GM19099 (cell line): ENCODE data around the gene UNC13C.

Experiments used
- POLR2A ChIP-seq: IDR thresholded peaks from 3 replicates; pipeline ENCODE4 v1.6.1; 2011; ENCODE audit warnings: low read depth; ENCODE audit not compliant: insufficient read length; ENCODE audit errors: extremely low read depth

The UNC13C gene

DNA sequence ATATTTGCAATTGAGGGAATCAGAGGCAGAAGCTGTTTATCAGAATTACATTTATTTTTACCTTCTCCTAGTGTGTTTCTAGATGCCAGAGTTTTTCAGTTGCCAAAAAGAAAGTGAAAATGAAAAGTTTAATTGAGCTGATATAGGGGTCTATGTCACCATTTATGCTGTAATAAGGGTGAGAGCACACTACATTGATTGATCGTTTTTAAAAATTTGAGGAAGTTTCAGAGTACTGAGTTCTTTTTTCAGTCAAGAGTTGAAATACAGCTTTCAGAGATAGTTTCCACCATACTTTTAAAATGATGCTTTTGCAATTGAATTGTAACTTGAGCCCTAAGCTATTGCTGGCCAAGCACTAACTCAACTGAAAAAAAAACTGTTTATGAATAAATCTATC lies 326.9 kb downstream of the UNC13C start:
- no peak for TF ChIP-seq POLR2A

DNA sequence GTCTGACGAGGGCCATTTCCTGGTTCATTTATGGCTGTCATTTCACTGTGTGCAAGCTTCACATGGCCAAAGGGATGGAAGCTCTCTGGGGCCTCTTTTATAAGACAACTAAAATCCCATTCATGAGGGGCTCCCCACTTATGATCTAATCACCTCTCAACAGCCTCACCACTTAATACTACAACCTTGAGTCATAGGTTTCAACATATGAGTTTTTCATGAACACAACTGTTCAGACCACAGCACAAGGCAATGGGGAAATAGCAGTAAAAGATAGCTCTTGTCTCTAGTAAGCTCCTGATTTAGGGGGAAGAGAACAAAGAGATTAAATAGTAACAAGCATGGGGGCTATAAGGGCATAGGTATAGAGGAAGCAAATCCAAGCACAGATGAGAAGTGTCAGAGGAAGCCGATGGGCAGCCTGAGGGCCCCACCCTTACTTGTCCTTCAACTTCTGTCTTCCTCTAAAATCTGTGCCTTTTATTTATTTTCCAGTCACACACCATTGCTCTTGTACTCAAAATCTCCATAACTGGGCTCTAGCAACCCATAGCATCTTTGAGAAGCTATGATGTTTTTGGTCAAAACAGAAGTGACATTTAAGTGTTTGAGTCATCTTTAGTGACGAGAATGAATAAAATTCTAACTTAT lies 329.1 kb downstream of the UNC13C start:
- TF ChIP-seq POLR2A = no peak

DNA sequence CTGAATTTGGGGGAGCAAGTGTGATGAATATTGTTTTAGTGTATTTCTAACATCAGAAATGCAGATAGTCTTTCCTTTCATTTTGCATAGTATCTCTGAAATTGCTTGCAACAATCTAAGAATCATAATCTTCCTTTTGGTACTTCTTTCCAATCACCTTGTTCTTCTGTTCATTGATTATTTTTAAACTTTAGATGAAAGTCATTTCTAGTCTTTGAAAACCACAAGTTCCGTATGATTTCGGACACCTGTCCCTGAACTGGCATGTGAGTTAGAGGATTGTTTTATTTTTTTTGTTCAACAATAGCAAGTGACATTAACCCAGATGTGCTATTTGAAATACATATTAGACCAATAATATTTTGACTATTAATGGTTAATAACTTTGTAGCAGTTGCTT lies 329.7 kb downstream of the UNC13C start:
- TF ChIP-seq POLR2A = no peak

DNA sequence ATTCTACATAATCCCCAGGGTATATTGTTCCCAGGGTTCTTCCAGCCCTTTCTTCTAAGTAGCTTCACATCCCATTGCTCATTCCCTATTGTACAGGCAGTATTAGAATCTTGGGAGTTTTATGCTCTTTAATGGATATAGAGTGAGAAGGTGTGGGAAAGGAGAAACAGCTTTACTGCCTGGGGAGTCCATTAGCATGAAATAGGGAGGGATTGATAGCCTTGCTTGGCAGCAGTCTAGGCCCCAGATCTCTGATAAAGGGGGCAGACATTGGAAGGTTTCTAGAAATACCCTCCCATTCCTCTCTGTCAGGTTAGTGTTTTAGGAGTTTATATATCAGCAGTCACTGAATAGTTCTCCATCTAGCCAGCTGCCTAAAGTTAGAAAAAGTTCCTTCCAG lies 334.3 kb downstream of the UNC13C start:
- no peak for TF ChIP-seq POLR2A

DNA sequence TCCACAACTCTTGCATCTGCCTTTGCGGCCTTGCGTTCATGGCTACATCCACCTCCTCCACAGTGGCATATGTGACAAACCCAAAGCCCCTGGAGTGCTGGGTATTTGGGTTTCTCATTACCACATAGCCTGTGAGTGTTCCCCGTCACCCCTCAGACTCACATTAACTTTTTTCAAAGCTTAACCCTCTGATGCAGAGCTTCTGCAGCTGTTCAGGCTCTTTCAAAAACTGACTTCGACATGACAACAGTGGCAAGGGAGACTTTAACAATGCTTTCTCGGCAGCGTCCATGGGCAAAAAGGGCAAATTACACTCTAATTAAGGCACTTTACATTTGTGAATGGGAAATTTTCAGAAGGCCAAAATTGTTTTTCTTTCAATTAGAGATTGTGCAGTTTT lies 343.2 kb downstream of the UNC13C start:
- no peak for TF ChIP-seq POLR2A

DNA sequence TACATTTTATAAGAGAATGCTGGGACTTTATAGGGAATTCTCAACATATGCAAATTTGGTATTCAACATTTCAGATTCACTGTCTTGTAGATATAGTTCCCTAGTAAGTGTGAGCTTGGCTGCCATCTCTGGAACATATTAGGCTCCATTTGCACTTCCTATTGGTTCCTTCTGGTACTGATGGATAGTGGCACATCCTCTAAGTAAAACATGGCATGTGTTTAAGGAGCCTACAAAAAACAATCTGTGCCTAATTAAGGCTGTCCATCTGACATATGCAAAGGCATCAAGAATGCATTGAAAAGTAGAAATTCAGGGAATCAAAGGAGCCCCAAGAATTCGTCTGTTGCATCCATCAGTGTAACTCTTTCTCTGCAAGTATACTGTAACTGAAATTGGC lies 344.1 kb downstream of the UNC13C start:
- TF ChIP-seq POLR2A = no peak

DNA sequence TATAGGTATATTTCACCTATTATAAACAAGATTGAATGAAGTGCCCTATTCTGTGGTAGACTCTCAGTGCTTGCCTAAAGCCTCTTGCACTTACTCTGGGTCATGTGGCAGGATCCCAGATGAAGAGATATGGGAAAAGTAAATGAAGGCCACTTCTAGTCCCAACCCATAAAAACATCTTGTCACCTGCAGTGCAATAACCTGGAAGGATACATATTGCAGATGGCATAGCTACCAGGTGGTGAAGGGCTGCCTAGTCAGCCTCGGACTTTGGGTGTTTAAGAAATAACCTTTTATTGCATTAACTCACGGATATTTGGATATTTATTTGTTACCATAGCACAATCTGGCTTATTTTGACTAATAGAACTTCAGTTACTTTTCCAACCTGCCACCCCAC lies 367.1 kb downstream of the UNC13C start:
- no peak for TF ChIP-seq POLR2A

DNA sequence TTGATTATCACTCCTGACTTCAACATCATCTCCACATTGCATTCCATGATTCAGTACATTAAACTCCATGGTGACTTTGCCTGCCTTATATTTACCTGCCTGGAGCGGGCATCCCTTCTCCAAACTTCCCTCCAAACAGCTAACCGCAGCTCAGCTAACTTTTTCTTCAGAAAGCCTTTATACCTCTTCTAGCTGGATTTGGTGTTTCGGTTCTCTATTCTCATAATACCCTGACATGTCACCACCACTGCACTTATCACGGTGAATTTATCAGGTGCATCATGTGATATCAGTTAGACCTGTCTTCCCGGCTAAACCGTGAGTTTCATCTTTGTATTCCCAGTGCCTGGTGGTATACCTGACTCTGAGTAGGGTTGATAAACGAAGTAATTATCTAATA lies 367.6 kb downstream of the UNC13C start:
- TF ChIP-seq POLR2A = no peak

DNA sequence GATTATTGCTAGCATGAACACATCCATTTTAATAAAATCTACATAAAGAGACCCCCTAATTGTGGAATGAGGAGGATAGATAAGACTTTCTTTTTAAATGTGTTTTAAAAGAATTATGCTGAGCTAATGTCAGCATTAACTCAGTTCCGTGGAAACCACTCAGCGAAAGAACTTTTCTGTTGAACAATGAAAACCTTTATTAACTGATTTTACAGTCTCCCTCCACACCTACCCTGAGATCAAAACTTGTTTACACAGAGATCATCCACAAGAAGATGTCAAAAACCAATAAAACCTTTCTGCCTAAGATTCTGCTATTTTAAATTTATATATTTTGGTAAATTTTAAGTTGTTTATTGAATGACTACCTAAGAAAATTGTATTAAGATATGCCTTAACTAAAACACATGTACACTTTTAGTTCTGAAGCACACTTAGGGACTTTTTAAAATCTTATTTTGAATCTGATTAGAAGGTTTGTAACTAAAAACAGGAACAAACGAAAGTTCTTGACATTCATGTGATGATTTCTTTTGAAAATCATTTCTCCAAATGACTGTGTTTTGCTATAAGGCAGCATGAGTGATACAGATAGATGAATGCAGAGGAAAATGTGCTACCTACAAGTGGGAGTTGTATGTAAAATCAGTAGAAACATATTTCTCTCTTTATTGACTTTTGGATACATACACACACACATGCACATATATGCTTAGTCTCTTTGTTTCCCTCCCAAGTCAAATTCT lies 369.0 kb downstream of the UNC13C start:
- no peak for TF ChIP-seq POLR2A

DNA sequence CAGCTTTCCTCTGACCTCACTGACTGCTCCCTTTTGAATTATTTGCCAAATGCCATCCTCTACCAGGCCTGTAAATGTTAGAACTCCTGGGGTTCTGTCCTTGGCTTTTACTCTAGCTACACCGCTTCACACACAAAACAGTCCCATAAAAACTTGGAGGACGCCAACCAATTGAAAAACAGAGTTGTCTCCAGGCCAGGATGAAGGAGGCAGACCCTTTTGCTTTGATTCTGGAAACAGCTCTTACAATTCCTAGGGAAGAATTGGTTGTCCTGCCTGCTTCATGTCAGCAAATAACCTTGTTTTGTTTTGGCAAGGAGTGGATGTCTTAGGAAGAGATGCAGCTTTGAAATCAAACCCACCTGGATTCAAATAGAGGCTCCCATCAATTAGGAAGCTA lies 375.5 kb downstream of the UNC13C start:
- TF ChIP-seq POLR2A = no peak

DNA sequence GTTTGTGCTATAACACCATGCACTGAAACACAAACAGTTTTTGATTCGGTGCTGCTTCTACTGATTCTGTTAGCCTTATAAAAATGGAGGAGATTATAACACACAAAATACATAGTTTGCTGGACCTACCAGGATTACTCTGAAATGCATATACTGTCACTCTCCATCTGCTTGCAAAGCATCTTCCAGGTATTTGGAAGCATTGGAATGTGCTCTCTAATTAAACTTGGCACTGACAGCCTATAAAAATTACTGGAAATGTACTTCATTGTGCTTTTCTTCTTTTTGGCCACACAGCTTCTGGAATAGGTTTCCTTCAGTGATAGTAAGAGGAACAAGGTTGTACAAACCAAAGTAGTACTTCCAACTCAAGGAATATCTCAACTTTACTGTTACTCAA lies 376.1 kb downstream of the UNC13C start:
- TF ChIP-seq POLR2A = no peak

DNA sequence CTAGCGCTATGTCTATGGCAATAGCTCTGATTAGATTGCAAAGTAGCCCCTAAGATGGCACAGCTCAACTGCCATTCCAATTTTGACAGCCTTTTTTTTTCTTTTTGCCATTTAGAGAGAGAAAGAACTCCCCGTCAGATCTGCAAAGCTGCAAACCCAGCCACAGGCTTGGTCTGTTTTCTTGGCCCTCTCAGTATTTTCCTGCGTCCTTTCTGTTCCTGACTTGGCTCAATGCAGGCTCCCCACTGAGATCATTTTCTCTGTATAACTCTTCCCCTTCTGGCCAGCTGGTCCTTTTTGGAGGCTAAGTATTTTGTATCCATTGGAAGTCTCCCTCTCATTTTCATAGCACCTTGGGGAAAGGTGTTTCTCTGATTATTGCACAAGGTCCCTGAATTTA lies 386.7 kb downstream of the UNC13C start:
- no peak for TF ChIP-seq POLR2A

DNA sequence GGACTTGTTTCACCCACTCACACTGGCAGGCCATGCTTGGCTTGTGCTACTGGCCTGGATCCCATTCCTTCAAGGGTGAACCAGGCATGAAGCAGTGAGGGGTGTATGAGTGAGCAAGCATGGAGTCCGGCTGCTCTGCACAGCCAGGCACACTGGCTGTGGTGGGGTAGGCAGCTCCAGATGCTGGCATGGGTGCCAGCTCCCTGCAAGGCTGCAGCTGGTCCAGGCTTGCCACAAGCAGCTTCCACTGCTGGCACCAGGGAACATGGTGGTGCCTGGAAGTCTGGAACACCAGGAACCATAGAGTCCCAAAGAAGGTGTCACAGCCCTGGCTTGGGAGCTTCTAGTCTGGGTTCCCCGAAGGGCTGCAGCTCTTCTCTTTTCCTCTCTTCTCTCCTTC lies 395.1 kb downstream of the UNC13C start:
- no peak for TF ChIP-seq POLR2A

DNA sequence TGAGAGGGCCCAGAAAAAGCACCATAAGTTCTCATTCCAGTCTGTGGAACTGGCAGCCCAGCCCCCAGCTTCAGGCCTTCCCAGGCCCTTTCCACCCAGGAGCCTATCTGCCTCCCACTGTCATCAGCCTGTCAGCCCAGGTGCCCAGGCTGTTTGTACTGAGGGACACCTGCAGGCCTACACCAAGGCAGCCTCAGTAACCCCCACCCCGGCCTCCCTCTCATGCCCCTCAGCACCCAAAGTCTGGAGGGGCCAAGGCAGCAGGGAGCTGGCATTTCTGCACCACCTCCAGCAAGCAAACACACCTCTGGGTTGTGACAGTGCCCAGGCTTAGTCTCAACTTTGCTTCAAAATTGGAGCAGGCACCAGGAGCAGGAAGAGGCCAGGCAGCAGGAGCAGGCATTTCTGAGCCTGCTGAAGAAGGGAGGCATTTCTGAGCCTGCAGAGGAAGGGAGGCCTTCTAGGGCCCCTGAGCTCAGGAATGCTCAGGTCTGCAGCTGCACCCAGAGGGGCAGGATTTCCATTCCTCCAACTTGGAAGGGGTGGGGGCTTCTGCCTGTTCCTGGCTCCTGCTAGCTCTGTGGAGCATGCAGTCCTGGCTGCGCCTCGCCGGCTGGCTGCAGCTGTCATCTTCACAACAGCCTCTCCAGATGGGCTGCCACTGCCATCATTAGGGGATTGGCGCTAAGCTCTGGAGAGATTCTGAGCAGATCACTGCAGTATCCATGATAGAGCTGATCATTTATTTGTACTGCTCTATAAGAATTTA lies 396.1 kb downstream of the UNC13C start:
- no peak for TF ChIP-seq POLR2A

DNA sequence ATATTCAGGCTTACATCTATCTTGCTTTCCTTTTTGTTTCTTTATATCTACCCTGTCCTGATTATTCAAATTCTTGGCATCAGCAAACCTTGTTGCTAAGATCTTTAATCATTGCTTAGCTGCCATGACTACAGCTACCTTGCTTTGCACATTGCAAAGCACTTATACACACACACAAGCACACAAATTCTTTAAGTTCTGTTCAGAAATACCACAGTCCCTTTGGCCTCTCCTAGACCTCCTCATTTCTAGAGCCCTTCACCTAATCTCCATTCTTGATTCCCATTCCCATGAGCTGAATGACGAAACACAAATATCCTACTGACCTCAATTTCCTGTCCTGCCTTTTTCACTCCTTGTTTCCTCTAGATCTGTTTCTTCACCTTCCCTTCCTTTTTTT lies 409.6 kb downstream of the UNC13C start:
- TF ChIP-seq POLR2A = no peak

DNA sequence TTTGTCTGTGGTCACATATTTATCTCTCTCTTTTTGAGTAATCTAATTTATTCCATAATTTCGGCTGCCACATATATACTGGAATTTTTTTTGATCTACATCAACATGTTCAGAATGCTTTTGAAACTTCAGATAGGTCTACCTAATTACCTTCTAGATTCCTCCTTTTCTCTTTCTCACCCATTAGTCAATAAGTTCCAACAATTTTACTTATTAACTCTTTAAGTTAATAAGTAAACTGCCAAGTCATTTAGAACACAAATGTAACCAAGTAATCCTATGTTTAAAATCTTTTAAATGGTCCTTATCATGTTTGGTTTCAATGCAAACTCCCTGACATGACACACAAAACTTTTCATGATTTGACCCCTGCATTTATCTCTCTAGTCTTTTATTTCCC lies 410.5 kb downstream of the UNC13C start:
- no peak for TF ChIP-seq POLR2A

DNA sequence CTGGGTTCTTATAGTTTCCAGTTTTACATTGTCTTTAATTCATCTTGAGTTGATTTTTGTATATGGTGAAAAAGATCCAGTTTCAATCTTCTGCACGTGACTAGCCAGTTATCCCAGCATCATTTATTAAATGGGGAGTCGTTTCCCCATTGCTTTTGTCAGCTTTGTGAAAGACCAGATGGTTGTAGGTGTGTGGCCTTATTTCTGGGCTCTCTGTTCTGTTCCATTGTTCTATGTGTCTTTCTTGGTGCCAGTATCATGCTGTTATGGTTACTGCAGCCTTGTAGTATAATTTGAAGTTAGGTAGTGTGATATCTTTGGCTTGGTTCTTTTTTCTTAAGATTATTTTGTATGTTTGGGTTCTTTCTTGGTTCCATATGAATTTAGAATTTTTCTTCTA lies 432.2 kb downstream of the UNC13C start:
- TF ChIP-seq POLR2A = no peak

DNA sequence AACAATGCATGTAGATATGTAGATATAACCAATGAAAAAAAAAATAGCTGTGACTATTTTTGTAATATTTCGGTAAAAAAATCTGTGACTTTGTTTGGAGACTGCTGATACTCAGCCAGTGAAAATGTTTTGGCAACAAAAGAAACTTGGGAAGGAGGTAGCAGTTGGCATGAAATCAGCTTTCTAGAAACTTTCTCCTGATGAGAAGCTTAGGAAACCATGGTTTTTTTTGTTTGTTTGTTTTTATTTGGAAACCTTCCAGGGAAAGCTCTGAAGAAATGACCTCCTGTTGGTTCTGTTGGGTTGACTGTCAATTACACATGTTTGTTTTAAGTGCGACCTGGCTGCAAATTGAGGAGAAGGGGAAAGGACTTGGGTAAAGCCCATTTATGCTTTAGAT lies 445.9 kb downstream of the UNC13C start:
- no peak for TF ChIP-seq POLR2A
